Measurements from ENCODE around the gene BICDL2. TPM values are rescaled to one million over a fixed set of nuclear protein-coding genes. Genes with fewer than 3 reads are reported as not detected.

Gene BICDL2
- total RNA-seq, 1 donor from 2014 or later, result 0.05 TPM

DNA sequence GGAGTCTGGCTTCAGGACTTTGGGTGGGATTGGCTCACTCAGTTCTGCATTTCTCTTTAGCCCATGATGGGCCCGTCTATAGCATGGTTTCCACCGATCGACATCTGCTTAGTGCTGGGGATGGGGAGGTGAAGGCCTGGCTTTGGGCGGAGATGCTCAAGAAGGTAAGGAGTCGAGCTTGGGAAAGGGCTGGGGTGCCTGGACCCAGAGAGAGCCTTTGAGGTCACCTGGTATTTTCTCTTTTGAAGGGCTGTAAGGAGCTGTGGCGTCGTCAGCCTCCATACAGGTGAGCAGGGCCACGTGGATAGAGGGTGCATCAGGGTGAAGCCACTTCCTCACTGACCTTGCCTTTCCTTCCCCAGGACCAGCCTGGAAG lies 10.8 kb downstream of the BICDL2 start:
- Histone ChIP-seq H3K4me1 (peaks cover 61% of the 10 kb centered on the region), H3K9me3 (replicated peaks) (no peaks in the 10 kb centered on the region), H3K27me3 (ENCODE audit: low read depth) (peaks cover 25% of the 10 kb centered on the region), H3K36me3 (peaks cover 23% of the 10 kb centered on the region), H3K4me3 (no peak overlapping the region), H3K27ac (replicated peaks) (no peak overlapping the region)
- DNase-seq, result no peak
- TF ChIP-seq, protein P1, sequence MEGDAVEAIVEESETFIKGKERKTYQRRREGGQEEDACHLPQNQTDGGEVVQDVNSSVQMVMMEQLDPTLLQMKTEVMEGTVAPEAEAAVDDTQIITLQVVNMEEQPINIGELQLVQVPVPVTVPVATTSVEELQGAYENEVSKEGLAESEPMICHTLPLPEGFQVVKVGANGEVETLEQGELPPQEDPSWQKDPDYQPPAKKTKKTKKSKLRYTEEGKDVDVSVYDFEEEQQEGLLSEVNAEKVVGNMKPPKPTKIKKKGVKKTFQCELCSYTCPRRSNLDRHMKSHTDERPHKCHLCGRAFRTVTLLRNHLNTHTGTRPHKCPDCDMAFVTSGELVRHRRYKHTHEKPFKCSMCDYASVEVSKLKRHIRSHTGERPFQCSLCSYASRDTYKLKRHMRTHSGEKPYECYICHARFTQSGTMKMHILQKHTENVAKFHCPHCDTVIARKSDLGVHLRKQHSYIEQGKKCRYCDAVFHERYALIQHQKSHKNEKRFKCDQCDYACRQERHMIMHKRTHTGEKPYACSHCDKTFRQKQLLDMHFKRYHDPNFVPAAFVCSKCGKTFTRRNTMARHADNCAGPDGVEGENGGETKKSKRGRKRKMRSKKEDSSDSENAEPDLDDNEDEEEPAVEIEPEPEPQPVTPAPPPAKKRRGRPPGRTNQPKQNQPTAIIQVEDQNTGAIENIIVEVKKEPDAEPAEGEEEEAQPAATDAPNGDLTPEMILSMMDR (IDR thresholded peaks at IDR 0.05; ENCODE audit: borderline replicate concordance), result no peak
- intact Hi-C loops (cut with micrococcal nuclease), result no loop called here

GRCh38 chr16:3025032-3026002 lies 11.4 kb downstream of the BICDL2 start:
- TF ChIP-seq, protein P1 (IDR thresholded peaks at IDR 0.05; ENCODE audit: borderline replicate concordance), result no peak
- H3K9me3 ChIP-seq (replicated peaks), result no peaks in the 10 kb centered on the region
- H3K27me3 ChIP-seq (ENCODE audit: low read depth), result peaks cover 18% of the 10 kb centered on the region
- no peak for DNase-seq
- peaks cover 23% of the 10 kb centered on the region for H3K36me3 ChIP-seq
- H3K27ac ChIP-seq (replicated peaks), result no peak overlapping the region
- peaks cover 67% of the 10 kb centered on the region for H3K4me1 ChIP-seq
- no peak overlapping the region for H3K4me3 ChIP-seq
- intact Hi-C loops (cut with micrococcal nuclease), result no loop called here

DNA sequence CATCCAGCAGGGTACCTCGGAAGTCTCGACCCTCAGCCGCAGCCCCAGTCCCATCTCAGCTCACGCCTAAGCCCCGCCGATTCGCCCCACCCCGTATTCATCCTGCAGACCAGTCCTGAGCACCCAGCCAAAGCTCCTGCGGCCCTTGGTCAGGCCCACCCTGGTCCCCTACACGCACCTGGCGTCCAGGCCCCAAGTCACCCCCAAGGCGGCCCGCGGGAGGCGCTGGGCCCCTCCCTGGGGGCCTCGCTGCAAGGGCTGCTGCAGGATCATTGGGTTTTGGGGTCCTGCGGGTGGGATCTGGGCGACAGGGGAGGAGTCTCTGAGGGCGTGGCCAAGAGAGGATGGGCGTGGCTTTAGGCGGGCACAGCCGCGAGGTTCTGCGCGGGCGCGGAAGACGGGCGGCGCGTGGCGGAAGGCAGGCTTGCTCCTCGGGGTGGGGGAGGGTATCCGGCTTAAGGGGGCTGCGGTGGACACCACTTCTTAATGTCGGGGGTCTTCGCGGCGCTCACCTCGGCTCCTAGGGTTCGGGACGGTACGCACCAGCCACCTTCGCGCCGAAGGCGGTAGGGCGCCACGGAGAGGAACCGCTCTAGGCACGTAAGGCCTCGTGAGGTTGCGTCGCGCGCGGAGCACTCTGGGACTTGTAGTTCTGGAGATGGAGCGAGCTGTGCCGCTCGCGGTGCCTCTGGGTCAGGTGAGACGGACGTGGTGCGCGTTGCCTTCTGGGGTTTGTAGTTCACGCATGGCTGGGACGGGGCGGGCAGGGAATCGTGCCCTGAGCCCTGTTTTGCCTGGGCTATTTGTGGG lies 12.9 kb downstream of the BICDL2 start, which contains the start of the genes HCFC1R1 and THOC6:
HCFC1R1 (minus strand) TSS at position 274 of the 810 bp plus-strand sequence; CDS start at position 273, 1 bp downstream.
THOC6 (plus strand) TSS at position 367 of the 810 bp plus-strand sequence; CDS start at position 659, 292 bp downstream.
- TF ChIP-seq, protein P1 (IDR thresholded peaks at IDR 0.05; ENCODE audit: borderline replicate concordance), result no peak
- Histone ChIP-seq H3K4me1 (peaks cover 66% of the 10 kb centered on the region), H3K36me3 (peaks cover 23% of the 10 kb centered on the region), H3K4me3 (peak within 1 kb of the TSS; percentile 83), H3K27me3 (ENCODE audit: low read depth) (peaks cover 7% of the 10 kb centered on the region), H3K27ac (replicated peaks) (peak within 1 kb of the TSS; percentile 98), H3K9me3 (replicated peaks) (no peaks in the 10 kb centered on the region)
- DNase-seq, result peak; percentile 97
- intact Hi-C loops (cut with micrococcal nuclease), result no loop called here

DNA sequence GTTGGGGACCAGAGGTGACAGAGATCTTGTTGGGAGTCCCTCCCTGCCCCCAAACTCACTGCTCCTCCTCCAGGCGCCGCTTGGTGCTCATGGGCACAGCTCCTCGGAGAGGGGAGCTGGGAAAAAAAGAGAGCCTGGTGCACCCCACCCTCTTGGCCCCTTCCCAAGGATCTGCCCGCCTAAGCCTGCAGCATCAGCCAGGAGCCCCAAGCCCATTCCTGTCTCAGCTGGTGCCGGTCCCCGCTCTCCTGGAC lies 13.4 kb downstream of the BICDL2 start:
- DNase-seq, result peak; percentile 47
- Histone ChIP-seq H3K36me3 (peaks cover 23% of the 10 kb centered on the region), H3K9me3 (replicated peaks) (no peaks in the 10 kb centered on the region), H3K27me3 (ENCODE audit: low read depth) (peaks cover 9% of the 10 kb centered on the region), H3K4me1 (peaks cover 63% of the 10 kb centered on the region), H3K4me3 (peak overlapping the region; percentile 83), H3K27ac (replicated peaks) (peak overlapping the region; percentile 98)
- TF ChIP-seq, protein P1 (IDR thresholded peaks at IDR 0.05; ENCODE audit: borderline replicate concordance), result no peak
- intact Hi-C loops (cut with micrococcal nuclease), result no loop called here

GRCh38 chr16:3022684-3023414 lies 13.9 kb downstream of the BICDL2 start:
- no peaks in the 10 kb centered on the region for H3K9me3 ChIP-seq (replicated peaks)
- peak overlapping the region; percentile 83 for H3K4me3 ChIP-seq
- peak overlapping the region; percentile 98 for H3K27ac ChIP-seq (replicated peaks)
- H3K36me3 ChIP-seq, result peaks cover 23% of the 10 kb centered on the region
- intact Hi-C loops (cut with micrococcal nuclease), result no loop called here
- peaks cover 14% of the 10 kb centered on the region for H3K27me3 ChIP-seq (ENCODE audit: low read depth)
- TF ChIP-seq, protein P1 (IDR thresholded peaks at IDR 0.05; ENCODE audit: borderline replicate concordance), result no peak
- no peak for DNase-seq
- H3K4me1 ChIP-seq, result peaks cover 63% of the 10 kb centered on the region
